Tibial nerve (tissue), 4 donors: ENCODE measurements around the gene CHTOP.

Source experiments
- CTCF ChIP-seq, 5 experiments: fragments of 200-600 bp in 3 of 5; fragments of 450-650 bp in 2 of 5; sonication (generic) in 3 of 5; IDR thresholded peaks; one replicate each; pipeline ENCODE4 v1.5.1; 2016 to 2019; ENCODE audit warnings: antibody characterized with exemption in 5 of 5, mild to moderate bottlenecking in 3 of 5, moderate library complexity in 2 of 5
- EP300 ChIP-seq, 2 donors: sonication (generic); formaldehyde crosslinking; IDR thresholded peaks; one replicate each; pipeline ENCODE4 v1.6.1; 2017; ENCODE audit warnings: antibody characterized with exemption in 2 of 2, mild to moderate bottlenecking in 1 of 2

GRCh38 chr1:153608089-153608682 is 25.7 kb upstream of the CHTOP start:
- TF ChIP-seq CTCF (IDR thresholded peaks at IDR 0.05) (no peak), EP300 (IDR thresholded peaks at IDR 0.05) (no peak)
